SK-N-SH treated with all-trans-retinoic acid at 6 μM for 48 hours (cell line): ENCODE measurements around the gene TWSG1.
"Not testable (repeated sequence)": the region's sequence is repeated elsewhere in the genome, so short reads cannot be mapped to it uniquely, and the experiment has no call there.

ENCODE experiments used
- ATAC-seq: fragments of 200-7000 bp; cut with Tn5 transposase; 3 replicates; pipeline ENCODE4 v1.9.1; 2020; ENCODE audit warnings: mild to moderate bottlenecking, moderate library complexity
- ARNTL ChIP-seq: fragments of 450-650 bp; formaldehyde crosslinking; IDR thresholded peaks from 2 replicates; pipeline ENCODE4 v1.5.0; 2020; ENCODE audit warnings: low read depth, mild to moderate bottlenecking, moderate library complexity, borderline replicate concordance
- BACH2 ChIP-seq: fragments of 250-450 bp; sonication (Bioruptor Pico); IDR thresholded peaks from 2 replicates; pipeline ENCODE4 v1.9.0; 2021; ENCODE audit warnings: mild to moderate bottlenecking, borderline replicate concordance
- CSDC2 ChIP-seq: fragments of 250-450 bp; sonication (Bioruptor Pico); IDR thresholded peaks from 2 replicates; pipeline ENCODE4 v1.5.0; 2020; ENCODE audit warnings: mild to moderate bottlenecking, moderate library complexity
- ESRRG ChIP-seq: fragments of 250-450 bp; sonication (Bioruptor Pico); IDR thresholded peaks from 2 replicates; pipeline ENCODE4 v1.6.1; 2021; ENCODE audit warnings: mild to moderate bottlenecking
- ISL1 ChIP-seq: fragments of 250-450 bp; sonication (Bioruptor Pico); IDR thresholded peaks from 2 replicates; pipeline ENCODE4 v2.1.2; 2022; ENCODE audit warnings: mild to moderate bottlenecking, moderate library complexity
- PPARA ChIP-seq: fragments of 250-450 bp; sonication (Bioruptor Pico); IDR thresholded peaks from 2 replicates; pipeline ENCODE4 v1.5.0; 2020; ENCODE audit warnings: mild to moderate bottlenecking, borderline replicate concordance
- RARB ChIP-seq: fragments of 250-450 bp; sonication (Bioruptor Pico); IDR thresholded peaks from 2 replicates; pipeline ENCODE4 v1.8.0; 2021; ENCODE audit warnings: mild to moderate bottlenecking, moderate library complexity
- SNAI2 ChIP-seq: fragments of 250-450 bp; sonication (Bioruptor Pico); IDR thresholded peaks from 2 replicates; pipeline ENCODE4 v1.5.0; 2020; ENCODE audit warnings: mild to moderate bottlenecking, moderate library complexity
- TCF4 ChIP-seq: fragments of 250-450 bp; sonication (Bioruptor Pico); IDR thresholded peaks from 2 replicates; pipeline ENCODE4 v1.8.0; 2021; ENCODE audit warnings: mild to moderate bottlenecking, moderate library complexity, borderline replicate concordance
- TOX ChIP-seq: fragments of 250-450 bp; sonication (Bioruptor Pico); IDR thresholded peaks from 2 replicates; pipeline ENCODE4 v1.8.0; 2021; ENCODE audit warnings: mild to moderate bottlenecking, moderate library complexity, borderline replicate concordance
- ZC3H10 ChIP-seq: fragments of 250-450 bp; sonication (Bioruptor Pico); IDR thresholded peaks from 2 replicates; pipeline ENCODE4 v1.5.1; 2021; ENCODE audit warnings: mild to moderate bottlenecking, moderate library complexity
- ZNF565 ChIP-seq: fragments of 450-650 bp; formaldehyde crosslinking; conservative IDR thresholded peaks from 2 replicates; pipeline ENCODE4 v1.5.0; 2020; ENCODE audit warnings: low read depth, mild to moderate bottlenecking, moderate library complexity
- ZNF70 ChIP-seq: fragments of 450-650 bp; formaldehyde crosslinking; IDR thresholded peaks from 2 replicates; pipeline ENCODE4 v1.5.0; 2020; ENCODE audit warnings: mild to moderate bottlenecking, moderate library complexity
- ZNF8 ChIP-seq: fragments of 450-650 bp; formaldehyde crosslinking; IDR thresholded peaks from 2 replicates; pipeline ENCODE4 v1.5.0; 2020; ENCODE audit warnings: mild to moderate bottlenecking, moderate library complexity
- TF ChIP-seq, protein P1 (sequence below): fragments of 250-450 bp; sonication (Bioruptor Pico); IDR thresholded peaks from 2 replicates; pipeline ENCODE4 v1.5.0; 2020; ENCODE audit warnings: mild to moderate bottlenecking, moderate library complexity
- TF ChIP-seq, protein P2 (sequence below): fragments of 250-450 bp; sonication (Bioruptor Pico); IDR thresholded peaks from 2 replicates; pipeline ENCODE4 v1.5.1; 2021; ENCODE audit warnings: mild to moderate bottlenecking, moderate library complexity
- TF ChIP-seq, protein P3 (sequence below): fragments of 250-450 bp; sonication (Bioruptor Pico); IDR thresholded peaks from 2 replicates; pipeline ENCODE4 v1.5.1; 2020; ENCODE audit warnings: low read depth, mild to moderate bottlenecking, moderate library complexity
- TF ChIP-seq, protein P4 (sequence below): fragments of 250-450 bp; sonication (Bioruptor Pico); IDR thresholded peaks from 2 replicates; pipeline ENCODE4 v1.8.0; 2021; ENCODE audit warnings: low read depth, mild to moderate bottlenecking, moderate library complexity, borderline replicate concordance
- TF ChIP-seq, protein P5 (sequence below): fragments of 250-450 bp; sonication (Bioruptor Pico); IDR thresholded peaks from 2 replicates; pipeline ENCODE4 v1.8.0; 2020; ENCODE audit warnings: mild to moderate bottlenecking, moderate library complexity, borderline replicate concordance

The TWSG1 gene

DNA sequence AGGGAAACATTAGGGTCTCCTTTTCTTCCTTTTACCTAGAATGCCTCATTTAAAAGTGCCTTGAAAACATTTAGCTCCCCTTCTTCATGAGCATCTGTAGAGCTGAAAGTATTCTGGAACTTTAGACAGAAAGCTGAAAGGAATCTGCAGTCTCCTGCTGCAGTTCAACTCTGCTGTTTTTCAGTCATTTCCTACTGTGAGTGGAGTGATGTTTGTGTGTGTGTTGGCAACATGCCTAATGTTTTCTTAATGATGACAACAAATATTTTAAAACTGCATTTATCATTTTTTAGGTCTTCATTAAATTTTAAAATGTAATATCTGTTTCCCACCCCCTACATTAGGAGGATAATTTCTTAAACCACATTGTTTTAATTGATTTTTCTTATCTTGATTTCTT, 66.6 kb downstream of the TWSG1 start (continued):
- TF ChIP-seq, protein P1, sequence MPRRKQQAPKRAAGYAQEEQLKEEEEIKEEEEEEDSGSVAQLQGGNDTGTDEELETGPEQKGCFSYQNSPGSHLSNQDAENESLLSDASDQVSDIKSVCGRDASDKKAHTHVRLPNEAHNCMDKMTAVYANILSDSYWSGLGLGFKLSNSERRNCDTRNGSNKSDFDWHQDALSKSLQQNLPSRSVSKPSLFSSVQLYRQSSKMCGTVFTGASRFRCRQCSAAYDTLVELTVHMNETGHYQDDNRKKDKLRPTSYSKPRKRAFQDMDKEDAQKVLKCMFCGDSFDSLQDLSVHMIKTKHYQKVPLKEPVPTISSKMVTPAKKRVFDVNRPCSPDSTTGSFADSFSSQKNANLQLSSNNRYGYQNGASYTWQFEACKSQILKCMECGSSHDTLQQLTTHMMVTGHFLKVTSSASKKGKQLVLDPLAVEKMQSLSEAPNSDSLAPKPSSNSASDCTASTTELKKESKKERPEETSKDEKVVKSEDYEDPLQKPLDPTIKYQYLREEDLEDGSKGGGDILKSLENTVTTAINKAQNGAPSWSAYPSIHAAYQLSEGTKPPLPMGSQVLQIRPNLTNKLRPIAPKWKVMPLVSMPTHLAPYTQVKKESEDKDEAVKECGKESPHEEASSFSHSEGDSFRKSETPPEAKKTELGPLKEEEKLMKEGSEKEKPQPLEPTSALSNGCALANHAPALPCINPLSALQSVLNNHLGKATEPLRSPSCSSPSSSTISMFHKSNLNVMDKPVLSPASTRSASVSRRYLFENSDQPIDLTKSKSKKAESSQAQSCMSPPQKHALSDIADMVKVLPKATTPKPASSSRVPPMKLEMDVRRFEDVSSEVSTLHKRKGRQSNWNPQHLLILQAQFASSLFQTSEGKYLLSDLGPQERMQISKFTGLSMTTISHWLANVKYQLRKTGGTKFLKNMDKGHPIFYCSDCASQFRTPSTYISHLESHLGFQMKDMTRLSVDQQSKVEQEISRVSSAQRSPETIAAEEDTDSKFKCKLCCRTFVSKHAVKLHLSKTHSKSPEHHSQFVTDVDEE (CRISPR knock-in tag) = no peak
- TF ChIP-seq ESRRG (CRISPR knock-in tag) (no peak), ISL1 (no peak), ZNF8 (CRISPR knock-in tag) (no peak), CSDC2 (CRISPR knock-in tag) (no peak), RARB (CRISPR knock-in tag) (no peak)
- TF ChIP-seq, protein P2, sequence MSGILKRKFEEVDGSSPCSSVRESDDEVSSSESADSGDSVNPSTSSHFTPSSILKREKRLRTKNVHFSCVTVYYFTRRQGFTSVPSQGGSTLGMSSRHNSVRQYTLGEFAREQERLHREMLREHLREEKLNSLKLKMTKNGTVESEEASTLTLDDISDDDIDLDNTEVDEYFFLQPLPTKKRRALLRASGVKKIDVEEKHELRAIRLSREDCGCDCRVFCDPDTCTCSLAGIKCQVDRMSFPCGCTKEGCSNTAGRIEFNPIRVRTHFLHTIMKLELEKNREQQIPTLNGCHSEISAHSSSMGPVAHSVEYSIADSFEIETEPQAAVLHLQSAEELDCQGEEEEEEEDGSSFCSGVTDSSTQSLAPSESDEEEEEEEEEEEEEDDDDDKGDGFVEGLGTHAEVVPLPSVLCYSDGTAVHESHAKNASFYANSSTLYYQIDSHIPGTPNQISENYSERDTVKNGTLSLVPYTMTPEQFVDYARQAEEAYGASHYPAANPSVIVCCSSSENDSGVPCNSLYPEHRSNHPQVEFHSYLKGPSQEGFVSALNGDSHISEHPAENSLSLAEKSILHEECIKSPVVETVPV (CRISPR knock-in tag) = no peak
- TF ChIP-seq, all 23 proteins: peak for 0

DNA sequence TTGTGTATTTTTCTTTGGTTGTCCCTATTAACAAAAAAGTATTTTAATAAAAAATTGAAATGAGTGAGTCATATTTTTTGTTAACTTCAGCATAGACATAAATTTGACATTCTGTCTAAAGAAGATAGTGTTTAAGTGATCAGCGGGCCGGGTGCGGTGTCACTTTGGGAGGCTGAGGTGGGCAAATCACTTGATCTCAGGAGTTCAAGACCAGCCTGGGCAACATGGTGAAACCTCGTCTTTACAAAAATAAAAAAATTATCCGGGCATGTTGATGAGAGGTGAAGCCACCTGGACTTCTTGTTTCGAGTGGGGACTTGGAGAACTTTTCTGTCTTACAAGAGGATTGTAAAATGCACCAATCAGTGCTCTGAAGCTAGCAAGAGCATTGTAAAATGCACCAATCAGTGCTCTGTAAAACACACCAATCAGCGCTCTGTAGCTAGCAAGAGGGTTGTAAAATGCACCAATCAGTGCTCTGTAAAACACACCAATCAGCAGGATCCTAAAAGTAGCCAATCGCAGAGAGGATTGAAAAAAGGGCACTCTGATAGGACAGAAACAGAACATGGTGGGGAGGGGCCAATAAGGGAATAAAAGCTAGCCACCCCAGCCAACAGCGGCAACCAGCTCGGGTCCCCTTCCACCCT, 67.9 kb downstream of the TWSG1 start:
- not testable (repeated sequence) for ATAC-seq

DNA sequence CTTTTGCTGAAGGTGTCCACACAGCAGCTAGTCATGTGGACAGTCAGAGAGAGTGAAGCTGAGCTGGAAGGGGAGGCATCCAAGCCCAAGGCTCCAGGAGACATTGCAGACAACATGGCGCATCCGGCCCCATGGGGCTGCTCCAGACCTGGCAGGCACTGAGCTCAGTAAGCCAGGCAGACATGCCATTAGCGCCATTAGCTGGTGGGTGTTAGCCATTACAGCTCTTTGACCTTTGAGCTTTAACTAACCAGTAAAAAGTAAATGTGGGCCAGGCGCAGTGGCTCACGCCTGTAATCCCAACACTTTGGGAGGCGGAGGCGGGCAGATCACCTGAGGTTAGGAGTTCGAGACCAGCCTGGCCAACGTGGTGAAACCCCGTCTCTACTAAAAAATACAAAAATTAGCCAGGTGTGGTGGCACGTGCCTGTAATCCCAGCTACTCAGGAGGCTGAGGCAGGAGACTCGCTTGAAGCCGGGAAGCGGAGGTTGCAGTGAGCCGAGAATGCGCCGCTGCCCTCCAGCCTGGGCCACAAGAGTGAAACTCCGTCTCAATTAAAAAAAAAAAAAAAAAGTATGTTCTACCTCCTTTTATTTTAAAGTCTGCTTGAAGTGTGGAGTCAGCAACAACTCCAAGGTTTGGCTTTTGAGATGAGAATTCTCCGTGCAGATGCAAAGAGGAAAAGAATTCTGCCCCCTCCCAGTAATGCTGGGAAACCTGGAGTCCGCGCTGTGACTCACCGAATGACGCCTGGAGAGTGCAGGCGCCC, 69.4 kb downstream of the TWSG1 start:
- no peak for TF ChIP-seq TCF4 (CRISPR knock-in tag)
- TF ChIP-seq, protein P3, sequence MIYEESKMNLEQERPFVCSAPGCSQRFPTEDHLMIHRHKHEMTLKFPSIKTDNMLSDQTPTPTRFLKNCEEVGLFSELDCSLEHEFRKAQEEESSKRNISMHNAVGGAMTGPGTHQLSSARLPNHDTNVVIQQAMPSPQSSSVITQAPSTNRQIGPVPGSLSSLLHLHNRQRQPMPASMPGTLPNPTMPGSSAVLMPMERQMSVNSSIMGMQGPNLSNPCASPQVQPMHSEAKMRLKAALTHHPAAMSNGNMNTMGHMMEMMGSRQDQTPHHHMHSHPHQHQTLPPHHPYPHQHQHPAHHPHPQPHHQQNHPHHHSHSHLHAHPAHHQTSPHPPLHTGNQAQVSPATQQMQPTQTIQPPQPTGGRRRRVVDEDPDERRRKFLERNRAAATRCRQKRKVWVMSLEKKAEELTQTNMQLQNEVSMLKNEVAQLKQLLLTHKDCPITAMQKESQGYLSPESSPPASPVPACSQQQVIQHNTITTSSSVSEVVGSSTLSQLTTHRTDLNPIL (CRISPR knock-in tag) = no peak
- no peak for TF ChIP-seq ZNF70
- no peak for TF ChIP-seq PPARA (CRISPR knock-in tag)
- TF ChIP-seq ZNF565 (CRISPR knock-in tag) = no peak
- TF ChIP-seq, protein P4, sequence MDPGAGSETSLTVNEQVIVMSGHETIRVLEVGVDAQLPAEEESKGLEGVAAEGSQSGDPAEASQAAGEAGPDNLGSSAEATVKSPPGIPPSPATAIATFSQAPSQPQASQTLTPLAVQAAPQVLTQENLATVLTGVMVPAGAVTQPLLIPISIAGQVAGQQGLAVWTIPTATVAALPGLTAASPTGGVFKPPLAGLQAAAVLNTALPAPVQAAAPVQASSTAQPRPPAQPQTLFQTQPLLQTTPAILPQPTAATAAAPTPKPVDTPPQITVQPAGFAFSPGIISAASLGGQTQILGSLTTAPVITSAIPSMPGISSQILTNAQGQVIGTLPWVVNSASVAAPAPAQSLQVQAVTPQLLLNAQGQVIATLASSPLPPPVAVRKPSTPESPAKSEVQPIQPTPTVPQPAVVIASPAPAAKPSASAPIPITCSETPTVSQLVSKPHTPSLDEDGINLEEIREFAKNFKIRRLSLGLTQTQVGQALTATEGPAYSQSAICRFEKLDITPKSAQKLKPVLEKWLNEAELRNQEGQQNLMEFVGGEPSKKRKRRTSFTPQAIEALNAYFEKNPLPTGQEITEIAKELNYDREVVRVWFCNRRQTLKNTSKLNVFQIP = no peak
- TF ChIP-seq, protein P2 (CRISPR knock-in tag) = no peak
- TF ChIP-seq ZNF8 (CRISPR knock-in tag) = no peak
- no peak for TF ChIP-seq TOX
- no peak for TF ChIP-seq SNAI2 (CRISPR knock-in tag)
- no peak for TF ChIP-seq ESRRG (CRISPR knock-in tag)
- no peak for TF ChIP-seq BACH2 (CRISPR knock-in tag)
- no peak for TF ChIP-seq ARNTL (CRISPR knock-in tag)
- no peak for TF ChIP-seq ISL1
- TF ChIP-seq, protein P5, sequence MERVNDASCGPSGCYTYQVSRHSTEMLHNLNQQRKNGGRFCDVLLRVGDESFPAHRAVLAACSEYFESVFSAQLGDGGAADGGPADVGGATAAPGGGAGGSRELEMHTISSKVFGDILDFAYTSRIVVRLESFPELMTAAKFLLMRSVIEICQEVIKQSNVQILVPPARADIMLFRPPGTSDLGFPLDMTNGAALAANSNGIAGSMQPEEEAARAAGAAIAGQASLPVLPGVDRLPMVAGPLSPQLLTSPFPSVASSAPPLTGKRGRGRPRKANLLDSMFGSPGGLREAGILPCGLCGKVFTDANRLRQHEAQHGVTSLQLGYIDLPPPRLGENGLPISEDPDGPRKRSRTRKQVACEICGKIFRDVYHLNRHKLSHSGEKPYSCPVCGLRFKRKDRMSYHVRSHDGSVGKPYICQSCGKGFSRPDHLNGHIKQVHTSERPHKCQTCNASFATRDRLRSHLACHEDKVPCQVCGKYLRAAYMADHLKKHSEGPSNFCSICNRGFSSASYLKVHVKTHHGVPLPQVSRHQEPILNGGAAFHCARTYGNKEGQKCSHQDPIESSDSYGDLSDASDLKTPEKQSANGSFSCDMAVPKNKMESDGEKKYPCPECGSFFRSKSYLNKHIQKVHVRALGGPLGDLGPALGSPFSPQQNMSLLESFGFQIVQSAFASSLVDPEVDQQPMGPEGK (CRISPR knock-in tag) = no peak
- TF ChIP-seq ZC3H10 (CRISPR knock-in tag) = no peak
- no peak for ATAC-seq
